Spleen (tissue), 11 donors: ENCODE measurements around the gene LIN7B. TPM values are rescaled to one million over a fixed set of nuclear protein-coding genes. Genes with fewer than 3 reads are reported as not detected.

Experiments used
- DNase-seq: peaks from one replicate; pipeline ENCODE4 v3.0.0-alpha.2; 2020
- H3K27ac ChIP-seq, 8 donors: fragments of 200-600 bp; sonication (generic) in 7 of 8; 1 replicate in 4 of 8; 2 replicates in 4 of 8; pipeline versions ENCODE4 v1.5.0 to v1.8.0; 2016 to 2021; ENCODE audit warnings: inconsistent platforms in 4 of 8, mild to moderate bottlenecking in 4 of 8, moderate library complexity in 1 of 8
- H3K27me3 ChIP-seq, 7 donors: fragments of 200-600 bp; sonication (generic) in 6 of 7; replicated peaks in 1 of 7; 1 replicate in 4 of 7; 2 replicates in 3 of 7; pipeline versions ENCODE4 v1.5.0 to v1.8.0; 2016 to 2021; ENCODE audit warnings: inconsistent platforms in 3 of 7, mild to moderate bottlenecking in 1 of 7
- H3K36me3 ChIP-seq, 6 donors: fragments of 200-600 bp; sonication (generic) in 5 of 6; 1 replicate in 4 of 6; 2 replicates in 2 of 6; pipeline versions ENCODE4 v1.5.0 to v1.8.0; 2016 to 2021; ENCODE audit warnings: inconsistent platforms in 2 of 6
- H3K4me1 ChIP-seq, 6 donors: fragments of 200-600 bp; sonication (generic) in 5 of 6; 1 replicate in 3 of 6; 2 replicates in 3 of 6; pipeline versions ENCODE4 v1.5.0 to v1.8.0; 2016 to 2021; ENCODE audit warnings: inconsistent platforms in 3 of 6
- H3K4me3 ChIP-seq, 8 donors: fragments of 200-600 bp; sonication (generic) in 7 of 8; 1 replicate in 4 of 8; 2 replicates in 4 of 8; pipeline versions ENCODE4 v1.5.0 to v1.8.0; 2016 to 2021; ENCODE audit warnings: inconsistent platforms in 4 of 8, mild to moderate bottlenecking in 4 of 8, moderate library complexity in 2 of 8
- H3K9me3 ChIP-seq, 8 donors: fragments of 200-600 bp; sonication (generic) in 7 of 8; 1 replicate in 4 of 8; 2 replicates in 4 of 8; pipeline versions ENCODE4 v1.5.0 to v1.8.0; 2016 to 2021; ENCODE audit warnings: inconsistent platforms in 4 of 8
- CTCF ChIP-seq, 11 experiments: fragments of 200-600 bp in 7 of 11; fragments of 450-650 bp in 4 of 11; sonication (generic) in 4 of 11; IDR thresholded peaks in 8 of 11; conservative IDR thresholded peaks in 3 of 11; 1 replicate in 7 of 11; 2 replicates in 4 of 11; pipeline versions ENCODE4 v1.4.0 to v1.8.0; 2016 to 2021; ENCODE audit warnings: antibody characterized with exemption in 11 of 11, inconsistent platforms in 4 of 11, mild to moderate bottlenecking in 1 of 11
- POLR2A ChIP-seq, 3 donors: fragments of 450-650 bp; IDR thresholded peaks; one replicate each; pipeline ENCODE4 v1.5.1; 2017; ENCODE audit warnings: antibody characterized with exemption in 3 of 3, mild to moderate bottlenecking in 1 of 3
- POLR2AphosphoS5 ChIP-seq, 3 donors: sonication (generic); formaldehyde crosslinking; IDR thresholded peaks; one replicate each; pipeline ENCODE4 v1.5.1; 2017; ENCODE audit warnings: antibody characterized with exemption in 3 of 3
- WGBS, 5 donors: extraction: QIAGEN DNeasy Blood & Tissue Kit in 3 of 5; methylation state at CpG; one replicate each; pipeline versions ENCODE4 v1.1.5 to v1.1.7; 2013 to 2018; 5-methylcytosine and 5-hydroxymethylcytosine counted together
- intact Hi-C: fragments of 100-400 bp; cut with DNase I; formaldehyde crosslinking; loops from one replicate; pipeline ENCODE4 v1.15.0; 2023; ENCODE audit warnings: low total_unique reads
- polyA plus RNA-seq, 3 donors: library from polyadenylated mRNA; stranded (reverse); fragments of 200-250 nt; gene quantifications; one replicate each; pipeline ENCODE4 v1.2.1, GENCODE V29; 2013
- total RNA-seq, 7 donors: library from RNA; depleted of rRNA in 3 of 7; stranded (reverse); fragments of >200 nt in 3 of 7; fragmentation: NEBNext Ultra II Directional in 4 of 7; extraction: Animal tissue kit (Norgen Biotek cat#: 25700) in 4 of 7; gene quantifications; one replicate each; pipeline versions ENCODE4 v1.1.0 to v1.2.1, GENCODE V29; 2016 to 2021
- donor health status: healthy with polysubstance abuse.
- donor health status: DM: no; HTN: no; CAD: no; lungs with moderate emphysema.
- donor health status: DM: no; HTN: no; CAD: no.
- donor health status: Bipolar disorder and iron deficiency.
- donor health status: healthy.
- donor health status: DM: no; HTN: no; CAD: no.
- donor health status: DM: yes; HTN: yes; CAD: no.

The LIN7B gene
- total and polyA plus RNA-seq, 10 donors = 2.7 to 9.6 (median 6.4) TPM

GRCh38 chr19:49157445-49158224 is 43.5 kb downstream of the LIN7B start, which contains the start of gene TRPM4:
TRPM4 (plus strand) TSS chr19:49157792; CDS start chr19:49157867, 75 bp downstream.
- 1 to 2% (median 2%) methylated on average over 31 to 41 of the region's 41 CpGs for WGBS, 5 donors
- Histone ChIP-seq H3K27me3 (peaks cover 0 to 51% (median 10%) of the 10 kb centered on the region in 7 donors), H3K36me3 (no peaks in the 10 kb centered on the region), H3K4me3 (peak within 1 kb of the TSS; percentile 33 to 79 (median 56)), H3K27ac (peak within 1 kb of the TSS in 7 of 8 donors; percentile 1 to 75 (median 51)), H3K9me3 (no peaks in the 10 kb centered on the region), H3K4me1 (peaks cover 3 to 24% (median 14%) of the 10 kb centered on the region in 6 donors)
- intact Hi-C loops = no loop called here
- no peak for TF ChIP-seq POLR2A (IDR thresholded peaks at IDR 0.05)
- TF ChIP-seq POLR2AphosphoS5 (IDR thresholded peaks at IDR 0.05) = peak; percentile 36 to 81 (median 78)
- peak; percentile 86 for DNase-seq

GRCh38 chr19:49160450-49161189 is 46.5 kb downstream of the LIN7B start:
- WGBS, 5 donors = 90 to 94% (median 92%) methylated on average over 13 of the region's 13 CpGs
- Histone ChIP-seq H3K36me3 (no peaks in the 10 kb centered on the region), H3K4me1 (peaks cover 3 to 16% (median 14%) of the 10 kb centered on the region in 6 donors), H3K4me3 (no peak overlapping the region), H3K27ac (no peak overlapping the region), H3K27me3 (peaks cover 0 to 43% (median 10%) of the 10 kb centered on the region in 7 donors), H3K9me3 (no peaks in the 10 kb centered on the region)
- no peak for DNase-seq
- TF ChIP-seq POLR2A (IDR thresholded peaks at IDR 0.05) = no peak
- TF ChIP-seq CTCF (IDR thresholded peaks at IDR 0.05 in 8 of 11, conservative IDR thresholded peaks at IDR 0.05 in 3 of 11) = no peak
- TF ChIP-seq POLR2AphosphoS5 (IDR thresholded peaks at IDR 0.05) = no peak
- intact Hi-C loops = no loop called here

GRCh38 chr19:49161987-49162386 is 47.8 kb downstream of the LIN7B start:
- peaks cover 3 to 16% (median 14%) of the 10 kb centered on the region in 6 donors for H3K4me1 ChIP-seq
- intact Hi-C loops = no loop called here
- peaks cover 0 to 41% (median 10%) of the 10 kb centered on the region in 7 donors for H3K27me3 ChIP-seq
- no peak overlapping the region for H3K27ac ChIP-seq
- no peaks in the 10 kb centered on the region for H3K9me3 ChIP-seq
- WGBS, 5 donors = 50 to 76% (median 59%) methylated on average over 4 of the region's 4 CpGs
- no peak for DNase-seq
- TF ChIP-seq CTCF (IDR thresholded peaks at IDR 0.05 in 8 of 11, conservative IDR thresholded peaks at IDR 0.05 in 3 of 11) (no peak), POLR2A (IDR thresholded peaks at IDR 0.05) (no peak), POLR2AphosphoS5 (IDR thresholded peaks at IDR 0.05) (no peak)
- no peaks in the 10 kb centered on the region for H3K36me3 ChIP-seq
- no peak overlapping the region for H3K4me3 ChIP-seq

- 76 to 90% (median 78%) methylated on average over 24 of the region's 24 CpGs for WGBS, 5 donors
- no peaks in the 10 kb centered on the region for H3K9me3 ChIP-seq
- intact Hi-C loops = no loop called here
- DNase-seq = no peak
- TF ChIP-seq POLR2AphosphoS5 (IDR thresholded peaks at IDR 0.05) (no peak), CTCF (IDR thresholded peaks at IDR 0.05 in 8 of 11, conservative IDR thresholded peaks at IDR 0.05 in 3 of 11) (no peak), POLR2A (IDR thresholded peaks at IDR 0.05) (no peak)
- no peak overlapping the region for H3K4me3 ChIP-seq
- no peaks in the 10 kb centered on the region for H3K4me1 ChIP-seq
- peaks cover 0 to 23% (median 0%) of the 10 kb centered on the region in 6 donors for H3K36me3 ChIP-seq
- no peak overlapping the region for H3K27ac ChIP-seq
- H3K27me3 ChIP-seq = peaks cover 0 to 19% (median 3%) of the 10 kb centered on the region in 7 donors
Measured at GRCh38 chr19:49165111-49165750, 51.1 kb downstream of the LIN7B start.
